ENCODE results near the gene DNAJC18.
"Not testable (repeated sequence)": the region's sequence is repeated elsewhere in the genome, so short reads cannot be mapped to it uniquely, and the experiment has no call there.

DNAJC18 gene

DNA sequence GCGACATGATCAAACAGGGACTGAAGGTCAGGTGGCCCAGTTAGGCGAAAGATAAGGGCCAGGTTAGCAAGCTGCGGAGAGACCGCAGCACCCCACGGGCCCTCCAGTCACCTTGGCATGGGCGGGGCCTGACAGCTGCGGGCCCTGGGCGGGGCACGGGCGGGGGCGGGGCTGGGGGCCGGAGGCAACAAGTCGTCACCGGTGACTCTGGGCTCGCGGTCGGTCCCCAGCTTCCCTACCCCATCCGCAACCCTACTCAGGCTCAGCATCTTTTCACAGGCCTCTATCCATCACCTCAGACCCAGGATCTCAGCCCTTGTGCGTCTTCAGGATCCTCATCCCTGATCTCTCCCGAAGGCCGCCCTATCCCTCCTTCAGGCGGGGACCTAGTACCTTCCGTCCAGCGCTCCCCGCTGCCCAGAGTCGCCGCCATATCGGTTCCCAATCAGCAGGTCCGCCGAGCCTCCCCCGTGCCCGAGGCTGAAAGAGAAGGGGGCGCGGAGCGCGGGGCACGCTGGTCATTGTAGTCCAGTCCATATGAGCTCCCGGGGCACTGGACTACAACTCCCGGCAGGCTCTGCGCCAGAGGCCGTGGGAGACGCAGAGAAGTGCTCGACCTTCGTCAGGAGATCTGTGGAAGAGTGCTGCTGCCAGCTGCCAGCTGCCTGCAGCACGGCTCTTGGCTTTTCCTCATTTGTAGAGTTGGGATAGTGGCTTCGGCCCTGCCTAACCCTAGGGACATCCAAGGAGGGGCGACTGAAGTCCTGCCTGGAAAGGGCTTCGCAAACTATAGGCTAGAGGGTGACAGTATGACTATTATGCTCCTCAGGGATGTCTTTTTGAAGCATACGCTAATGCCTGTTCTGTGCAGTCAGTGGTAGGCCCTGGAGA, at the start of gene DNAJC18:
Gene DNAJC18, minus strand, starts transcription at position 513 of the 891 bp plus-strand sequence. Its CDS starts 80 bp downstream, at position 433.
- peak; percentile 74 for DNase-seq (ENCODE audit: low read depth)

DNA sequence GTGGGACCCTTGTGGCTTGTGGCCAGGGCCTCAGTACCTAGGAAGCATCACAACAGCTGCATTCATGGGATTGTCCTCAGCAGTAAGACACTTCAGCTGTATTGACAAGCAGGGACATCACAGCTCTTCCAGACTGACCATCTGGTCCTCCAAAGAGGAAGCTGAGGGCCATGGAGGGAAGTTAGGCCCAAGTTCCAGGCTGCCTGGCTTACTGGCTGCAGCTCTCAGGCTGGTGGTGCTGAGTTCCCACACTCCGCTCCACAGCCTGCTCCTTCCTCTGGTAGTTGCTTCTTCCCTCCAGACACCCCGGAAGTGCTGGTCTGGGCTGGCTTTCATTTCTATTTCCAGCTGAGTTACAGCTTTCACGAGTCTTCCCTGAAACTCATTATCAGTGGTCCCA, 48.9 kb upstream of the DNAJC18 start:
- no peak for DNase-seq (ENCODE audit: low read depth)

DNA sequence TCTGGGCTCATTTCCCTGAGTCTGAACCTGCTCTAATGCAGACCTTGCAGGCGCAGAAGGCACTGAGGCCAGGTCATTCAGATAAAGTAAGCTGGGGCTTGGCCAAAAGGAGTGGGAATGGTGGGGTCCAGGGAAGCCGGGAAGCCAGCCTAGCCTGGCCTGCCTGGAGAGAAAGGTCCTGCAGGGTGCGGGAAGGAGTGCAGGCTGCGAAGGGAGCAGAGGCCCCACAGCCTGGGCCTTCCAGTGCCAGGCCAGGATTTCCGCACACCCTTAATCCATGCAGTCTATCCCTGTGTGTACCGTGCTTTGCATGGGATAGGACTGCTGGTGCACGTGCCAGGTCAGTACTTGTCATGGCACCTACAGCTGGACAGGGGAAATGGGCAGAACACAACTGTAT, 46.9 kb upstream of the DNAJC18 start:
- no peak for DNase-seq (ENCODE audit: low read depth)

DNA sequence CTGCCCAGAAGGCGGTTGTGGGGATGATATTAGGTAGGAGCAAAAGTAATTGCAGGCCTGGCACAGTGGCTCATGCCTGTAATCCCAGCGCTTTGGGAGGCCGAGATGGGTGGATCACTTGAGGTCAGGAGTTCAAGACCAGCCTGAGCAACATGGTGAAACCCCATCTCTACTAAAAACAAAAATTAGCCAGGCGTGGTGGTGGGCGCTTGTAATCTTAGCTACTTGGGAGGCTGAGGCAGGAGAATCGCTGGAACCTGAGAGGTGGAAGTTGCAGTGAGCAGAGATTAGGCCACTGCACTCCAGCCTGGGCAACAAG, 43.5 kb upstream of the DNAJC18 start:
- not testable (repeated sequence) for DNase-seq (ENCODE audit: low read depth)

DNA sequence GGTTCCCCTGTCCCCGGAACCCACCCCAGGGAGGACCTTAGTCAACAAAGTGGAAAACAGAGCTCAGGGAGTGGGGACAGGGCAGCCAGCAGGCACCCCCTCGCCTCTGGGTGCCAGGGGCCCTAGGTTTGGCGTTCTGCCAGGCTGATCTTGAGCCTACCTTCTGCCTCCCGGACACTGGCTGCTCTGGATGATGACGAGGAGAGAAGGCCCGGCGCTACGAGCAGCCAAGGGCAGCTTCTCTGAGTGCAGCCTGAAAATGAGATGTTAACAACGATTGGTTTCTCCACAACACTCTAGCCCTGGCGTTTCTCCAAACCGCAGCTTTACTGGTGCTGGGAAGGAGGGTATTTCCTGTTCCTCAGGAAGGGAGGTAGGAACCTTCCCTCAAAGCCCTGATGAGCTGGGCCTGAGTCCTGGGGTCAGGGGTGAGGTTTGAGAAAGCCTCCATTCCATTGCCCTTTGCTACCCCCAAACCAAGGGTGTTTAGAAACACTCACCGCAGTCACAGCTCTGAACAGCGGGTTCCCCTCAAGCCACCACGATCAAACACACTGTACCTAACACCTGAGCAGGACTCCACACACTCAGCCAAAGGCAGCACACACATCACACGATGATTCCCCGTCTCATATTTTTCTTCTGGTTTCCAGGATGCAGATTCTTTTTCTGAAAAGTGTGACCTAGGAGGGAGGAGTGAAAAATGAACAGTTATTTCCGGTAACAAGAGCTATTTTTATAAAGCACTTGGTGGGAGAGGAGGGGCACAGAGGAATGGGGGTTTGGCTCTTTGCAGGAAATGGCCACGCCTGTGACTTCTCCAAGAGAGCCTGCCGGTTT, 42.9 kb upstream of the DNAJC18 start, which contains the start of gene STING1:
Gene STING1, minus strand, starts transcription at position 709 of the 840 bp plus-strand sequence. CDS start 1,054 bp downstream, outside the sequence.
- DNase-seq (ENCODE audit: low read depth), result no peak

DNA sequence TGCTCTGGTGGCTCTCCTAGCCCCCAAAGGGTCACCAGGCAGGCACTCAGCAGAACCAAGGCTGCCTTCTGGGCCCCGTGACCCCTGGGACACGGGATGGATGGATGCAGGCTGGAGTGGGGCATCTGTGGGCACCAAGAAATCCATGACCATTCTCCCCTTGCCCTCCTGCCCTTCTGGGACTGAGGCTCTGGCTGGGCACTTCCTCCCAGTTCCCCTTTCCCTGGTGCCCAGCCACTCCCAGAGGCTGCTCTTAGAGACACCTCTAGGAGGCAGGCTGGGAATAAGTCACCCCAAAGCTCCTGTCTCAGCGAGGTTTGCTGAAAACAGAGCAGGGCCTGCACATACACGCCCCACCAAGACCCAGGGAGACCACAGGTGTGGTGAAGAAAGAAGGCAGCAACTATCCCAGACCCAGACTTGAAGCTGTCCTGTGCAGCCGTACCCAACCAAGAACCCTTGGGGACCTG, 42.3 kb upstream of the DNAJC18 start:
- no peak for DNase-seq (ENCODE audit: low read depth)

DNA sequence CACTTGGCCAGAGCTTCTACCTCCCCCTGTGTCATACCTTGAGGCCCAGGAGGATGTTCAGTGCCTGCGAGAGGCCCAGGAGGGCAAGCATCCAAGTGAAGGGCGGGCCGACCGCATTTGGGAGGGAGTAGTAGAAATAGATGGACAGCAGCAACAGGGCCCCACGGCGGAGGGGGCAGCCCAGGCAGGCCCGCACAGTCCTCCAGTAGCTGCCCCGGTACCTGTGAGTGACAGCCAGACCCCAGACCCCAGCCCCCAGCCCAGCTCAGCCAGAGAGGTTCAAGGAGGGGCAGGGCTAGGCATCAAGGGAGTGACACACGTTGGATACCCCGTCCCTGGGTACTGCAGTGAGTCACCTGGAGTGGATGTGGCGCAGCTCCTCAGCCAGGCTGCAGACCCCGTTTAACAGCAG, 41.8 kb upstream of the DNAJC18 start:
- no peak for DNase-seq (ENCODE audit: low read depth)

DNA sequence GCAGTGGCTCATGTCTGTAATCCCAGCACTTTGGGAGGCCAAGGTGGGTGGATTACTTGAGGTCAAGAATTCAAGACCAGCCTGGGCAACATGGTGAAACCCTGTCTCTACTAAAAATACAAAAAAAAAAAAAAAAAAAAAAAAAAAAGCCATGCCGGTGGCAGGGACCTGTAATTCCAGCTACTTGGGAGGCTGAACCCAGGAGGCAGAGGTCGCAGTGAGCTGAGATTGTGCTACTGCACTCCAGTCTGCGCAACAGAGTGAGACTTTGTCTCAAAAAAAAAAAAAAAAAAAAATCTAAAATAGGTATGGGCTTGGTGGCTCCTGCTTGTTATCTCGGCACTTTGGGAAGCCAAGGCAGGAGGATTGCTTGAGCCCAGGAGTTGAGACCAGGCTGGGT, 40.4 kb upstream of the DNAJC18 start:
- not testable (repeated sequence) for DNase-seq (ENCODE audit: low read depth)

DNA sequence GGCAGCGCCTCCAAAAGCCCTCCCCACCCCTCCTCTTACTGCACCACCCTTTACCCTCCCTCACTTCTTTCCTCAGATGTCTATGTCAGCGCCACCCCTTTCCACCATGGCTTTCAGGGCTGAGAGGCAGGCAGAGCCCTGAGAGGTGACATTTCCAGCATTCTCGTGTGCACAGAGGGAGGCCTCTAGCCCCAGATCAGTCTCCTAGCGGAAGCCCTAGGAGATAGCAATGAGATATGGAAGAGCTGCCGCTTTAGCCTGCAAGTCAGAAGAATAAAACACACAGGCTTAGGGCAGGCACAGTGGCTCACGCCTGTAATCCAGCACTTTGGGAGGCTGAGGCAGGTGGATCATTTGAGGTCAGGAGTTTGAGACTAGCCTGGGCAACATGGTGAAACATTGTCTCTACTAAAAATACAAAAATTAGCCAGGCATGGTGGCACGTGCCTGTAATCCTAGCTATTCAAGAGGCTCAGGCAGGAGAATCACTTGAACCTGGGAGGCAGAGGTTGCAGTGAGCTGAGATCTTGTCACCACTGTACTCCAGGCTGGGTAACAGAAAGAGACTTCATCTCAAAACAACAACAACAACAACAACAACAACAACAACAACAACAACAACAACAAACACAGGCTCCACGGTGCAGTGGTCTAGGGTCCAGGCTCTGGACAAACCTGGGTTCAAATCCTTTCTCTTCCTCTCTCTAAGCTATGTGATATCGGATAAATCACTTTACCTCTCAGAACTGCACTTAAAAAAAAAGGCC, 39.5 kb upstream of the DNAJC18 start:
- not testable (repeated sequence) for DNase-seq (ENCODE audit: low read depth)

DNA sequence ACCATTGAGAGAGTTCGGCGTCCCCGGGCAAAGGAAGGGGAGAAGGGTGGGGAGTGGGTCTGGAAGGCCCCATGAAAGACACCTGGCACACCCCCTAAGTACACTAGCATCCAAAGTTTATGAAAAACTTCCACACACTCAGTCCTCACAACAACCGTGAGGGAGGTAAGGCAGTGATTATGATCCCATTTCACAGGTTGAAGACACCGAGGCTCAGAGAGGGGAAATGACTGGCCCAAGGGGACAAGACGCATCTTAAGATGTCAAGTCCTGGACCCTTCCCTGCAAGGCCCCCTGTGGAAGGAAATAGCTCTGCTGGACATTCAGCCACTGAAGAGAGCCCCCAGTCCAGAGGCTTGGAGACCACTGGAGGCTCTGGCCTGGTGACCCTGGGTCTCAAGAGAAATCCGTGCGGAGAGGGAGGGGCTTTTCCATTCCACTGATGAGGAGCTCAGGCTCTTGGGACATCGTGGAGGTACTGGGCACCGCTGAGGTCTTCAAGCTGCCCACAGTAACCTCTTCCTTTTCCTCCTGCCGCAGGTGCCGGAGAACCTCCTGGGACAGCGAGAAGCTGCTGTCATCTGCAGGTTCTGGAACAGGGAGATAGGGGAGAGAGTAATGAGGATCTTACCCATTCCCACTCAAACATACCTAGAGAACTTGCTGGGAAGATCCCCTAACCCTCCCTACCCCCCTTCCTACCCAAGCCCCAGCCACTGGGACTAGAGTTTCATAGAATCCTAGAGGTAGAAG, 36.7 kb upstream of the DNAJC18 start:
- no peak for DNase-seq (ENCODE audit: low read depth)

DNA sequence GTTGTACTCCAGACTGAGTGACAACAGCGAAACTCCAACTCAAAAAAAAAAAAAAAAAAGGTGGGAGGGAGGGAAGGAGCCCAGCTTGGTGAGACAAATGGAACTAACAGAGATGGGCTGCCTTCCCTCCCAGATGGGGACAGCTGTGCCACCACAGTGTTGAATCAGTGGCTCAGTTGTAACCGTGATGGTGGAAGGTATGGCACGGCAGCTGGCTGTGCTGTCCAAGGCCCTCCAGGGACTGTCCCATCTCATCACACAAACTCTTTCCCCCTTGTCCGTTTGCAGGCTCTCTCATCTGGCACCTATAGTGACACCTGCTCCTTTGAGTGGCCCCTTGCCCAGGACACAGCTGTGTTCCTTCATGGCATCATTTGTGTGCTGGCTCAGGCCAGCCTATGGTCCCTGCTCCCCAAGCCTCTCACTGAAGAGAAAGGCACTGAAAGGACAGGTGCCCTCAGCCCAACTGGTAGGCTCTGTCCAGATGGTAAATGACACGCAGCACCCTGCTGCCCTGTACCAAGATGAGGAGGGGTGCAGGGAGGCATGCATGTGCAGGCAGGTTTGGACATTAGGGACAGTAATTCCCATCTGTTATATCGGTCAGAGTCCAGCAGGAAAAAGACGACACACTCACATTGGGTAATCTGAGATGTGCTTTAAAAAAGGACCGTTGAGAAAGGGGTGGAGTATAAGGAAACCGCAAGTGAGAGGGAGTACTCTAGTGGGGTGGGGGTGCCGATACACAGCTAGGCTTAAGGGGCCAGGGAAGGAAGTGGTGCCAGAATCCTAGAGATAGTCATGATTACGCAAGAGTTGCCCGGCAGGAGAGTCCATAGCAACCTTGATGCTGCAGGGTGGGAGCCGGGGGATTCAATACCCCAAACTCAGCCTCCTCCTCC, 35.8 kb upstream of the DNAJC18 start:
- no peak for DNase-seq (ENCODE audit: low read depth)

DNA sequence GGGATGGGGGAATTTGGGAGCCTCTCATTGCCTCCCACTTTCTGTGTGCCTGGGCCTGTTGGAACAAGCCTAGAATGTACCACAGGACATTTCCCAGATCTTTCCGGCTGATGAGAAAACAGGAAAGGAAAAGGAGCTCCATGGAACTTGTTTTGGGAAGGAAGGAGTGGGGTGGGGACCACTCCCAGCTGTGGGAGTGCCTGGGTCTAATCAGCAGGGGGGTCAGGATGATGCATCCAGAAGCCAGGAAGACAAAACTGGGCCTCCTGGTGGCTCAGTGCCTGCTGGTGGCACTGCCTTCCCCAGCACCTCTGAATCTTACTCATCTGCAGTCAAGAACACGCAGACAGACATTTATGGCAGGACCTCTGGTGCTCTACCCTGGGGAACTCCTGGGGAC, 34.2 kb upstream of the DNAJC18 start:
- DNase-seq (ENCODE audit: low read depth), result no peak

DNA sequence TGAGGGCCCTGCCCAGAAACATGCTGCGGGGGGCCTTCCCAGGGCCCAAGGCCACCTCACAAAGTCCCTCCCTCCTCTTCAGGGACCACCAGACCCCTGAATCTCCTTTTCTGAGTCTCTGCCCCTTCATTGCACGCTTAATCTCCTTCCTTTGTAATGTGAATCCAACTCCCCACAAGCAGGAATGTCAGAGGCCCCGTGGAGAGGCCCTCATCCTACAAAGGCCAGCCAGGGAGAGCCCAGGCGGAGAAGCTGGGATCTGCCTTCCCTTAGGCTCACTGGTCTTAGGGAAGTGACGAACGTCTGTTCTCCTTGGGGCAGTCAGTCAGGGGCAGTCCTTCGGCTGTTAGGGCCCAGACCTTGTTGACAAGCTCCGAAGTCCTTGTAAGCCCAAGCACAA, 33.8 kb upstream of the DNAJC18 start:
- no peak for DNase-seq (ENCODE audit: low read depth)

DNA sequence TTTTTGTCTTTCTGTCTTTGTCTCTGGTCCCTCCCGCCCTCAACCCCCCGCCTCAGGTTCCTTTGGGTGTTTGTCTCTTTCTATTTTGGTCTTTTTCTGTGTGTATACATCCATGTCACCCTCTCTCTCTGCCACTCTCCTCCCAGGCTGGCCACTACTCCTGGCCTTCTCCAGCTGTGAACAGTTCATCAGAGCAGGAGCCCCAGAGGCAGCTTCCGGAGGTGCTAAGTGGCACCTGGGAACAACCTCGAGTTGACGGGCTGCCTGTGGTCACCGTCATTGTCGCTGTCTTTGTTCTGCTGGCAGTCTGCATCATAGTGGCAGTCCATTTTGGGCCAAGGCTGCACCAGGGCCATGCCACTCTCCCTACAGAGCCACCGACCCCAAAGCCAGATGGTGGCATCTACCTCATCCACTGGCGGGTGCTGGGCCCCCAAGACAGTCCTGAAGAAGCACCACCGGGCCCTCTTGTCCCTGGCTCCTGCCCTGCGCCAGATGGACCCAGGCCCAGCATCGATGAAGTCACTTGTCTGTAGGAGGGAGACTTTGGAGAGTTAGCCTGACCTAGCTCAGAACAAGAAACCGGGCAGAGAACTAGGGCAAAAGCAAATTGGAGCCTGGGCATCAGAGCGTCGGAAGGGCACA, 33.2 kb upstream of the DNAJC18 start:
- DNase-seq (ENCODE audit: low read depth), result no peak

DNA sequence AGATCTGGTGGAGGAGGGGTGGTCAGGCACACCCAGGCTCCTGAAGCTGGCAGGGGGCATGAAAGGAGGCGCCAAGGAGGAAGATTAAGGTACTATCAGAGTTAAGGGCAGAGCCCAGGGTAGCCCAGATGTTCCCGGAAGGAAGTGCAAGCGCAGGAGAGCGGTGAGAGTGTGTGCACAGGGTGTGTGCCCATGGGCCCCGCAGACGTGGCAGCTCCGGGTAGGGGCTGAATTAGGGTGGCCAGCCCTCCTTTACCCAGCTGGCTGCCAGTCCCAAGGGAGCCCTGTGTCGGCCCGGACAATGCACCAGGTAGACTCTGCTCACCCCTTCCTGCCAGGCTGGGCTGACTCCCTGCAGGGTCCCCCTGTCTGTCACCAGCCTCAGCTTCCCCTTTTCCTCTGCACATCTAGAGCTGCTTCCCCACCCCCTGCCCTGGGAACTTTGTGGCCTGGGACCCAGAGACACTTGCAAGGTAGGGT, 31.5 kb upstream of the DNAJC18 start, which contains the start of gene SMIM33:
Gene SMIM33, plus strand, starts transcription at position 184 of the 480 bp plus-strand sequence. Its CDS starts 118 bp downstream, at position 302.
- DNase-seq (ENCODE audit: low read depth), result no peak

DNA sequence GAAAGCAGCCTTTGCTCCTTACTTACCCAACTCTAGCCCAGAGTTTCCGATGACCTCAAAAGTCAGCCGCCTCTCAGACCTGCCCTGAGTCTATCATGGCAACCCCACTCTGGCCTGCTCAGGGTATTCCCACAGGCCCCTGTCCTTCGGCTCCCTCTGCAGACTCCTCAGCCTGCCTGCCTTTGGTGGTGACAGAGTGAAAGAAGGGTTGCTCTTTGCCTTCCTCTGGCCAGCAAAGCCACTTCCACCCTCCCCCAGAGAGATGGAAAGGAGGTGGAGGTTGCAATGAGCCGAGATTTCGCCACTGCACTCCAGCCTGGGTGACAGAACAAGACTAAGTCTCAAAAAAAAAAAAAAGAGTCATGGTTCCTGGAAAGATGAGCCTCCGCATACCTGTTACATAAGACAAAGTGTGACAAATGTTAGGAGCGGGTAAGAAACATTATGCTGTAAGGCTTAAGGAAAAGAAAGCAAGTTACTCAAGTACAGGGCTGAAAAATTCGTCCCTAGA, 29.2 kb upstream of the DNAJC18 start:
- DNase-seq (ENCODE audit: low read depth), result no peak

DNA sequence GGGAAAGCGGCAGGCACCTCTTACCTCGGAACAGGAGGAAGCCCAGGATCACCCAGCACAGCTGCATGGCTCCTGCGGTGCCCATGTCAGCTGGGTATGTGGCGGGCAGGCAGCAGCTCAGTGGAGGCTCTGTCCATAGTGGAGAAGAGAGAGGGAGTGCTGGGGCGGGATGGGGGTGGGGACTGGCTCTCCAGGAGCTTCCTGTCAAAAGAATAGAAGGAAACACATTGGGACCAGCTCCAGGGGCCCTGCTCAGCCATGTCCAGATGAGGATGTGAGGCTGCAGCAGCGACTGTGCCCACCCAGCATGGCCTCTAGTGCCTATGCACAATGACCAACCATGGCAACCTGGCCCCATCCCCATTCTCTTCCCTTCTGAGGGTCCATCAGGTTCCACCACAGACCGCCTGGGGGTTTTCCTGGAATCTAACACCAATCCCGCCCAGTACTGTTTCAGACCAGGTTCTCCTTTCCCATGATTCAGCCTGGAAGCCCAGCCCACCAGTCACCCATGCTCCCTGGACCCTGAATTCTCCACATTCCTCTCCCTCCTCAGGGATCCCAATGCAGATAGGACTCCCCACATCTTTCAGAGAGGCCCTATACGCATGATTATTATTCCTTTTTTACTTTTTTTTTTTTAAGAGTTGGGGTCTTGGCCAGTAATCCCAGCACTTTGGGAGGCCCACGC, 23.4 kb upstream of the DNAJC18 start, which contains the start of gene ECSCR:
Gene ECSCR, minus strand, starts transcription at position 158 of the 691 bp plus-strand sequence. Its CDS starts 73 bp downstream, at position 85.
- no peak for DNase-seq (ENCODE audit: low read depth)

DNA sequence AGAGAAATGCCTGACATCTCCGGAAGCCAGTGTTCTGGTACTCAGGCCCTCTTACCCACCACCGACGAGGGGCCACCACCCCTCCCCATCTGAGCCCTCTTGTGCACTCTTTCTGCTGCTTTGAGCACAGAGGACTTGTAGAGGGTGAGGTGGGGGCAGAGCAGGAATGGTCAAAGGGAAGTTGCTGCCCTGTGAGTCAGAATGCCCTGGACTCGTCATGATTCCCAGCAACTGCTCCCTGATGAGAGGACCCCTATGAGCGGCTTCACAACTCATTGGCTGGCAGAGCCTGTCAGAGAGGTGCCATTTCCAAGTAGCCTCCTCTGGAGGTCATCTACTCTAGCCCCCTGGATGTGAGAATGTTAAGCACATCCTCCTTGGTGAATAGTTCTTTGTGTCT, 22.4 kb upstream of the DNAJC18 start:
- DNase-seq (ENCODE audit: low read depth), result no peak

Measured in stimulated activated CD8-positive, alpha-beta memory T cell treated with anti-CD3 and anti-CD28 coated beads, Interleukin-15, amount 100 ng/mL, for 24 hours (primary cell).